Loucy (cell line): ENCODE data around the gene NEK7.

Experiments
- CTCF ChIP-seq: fragments of 200-600 bp; sonication (generic); conservative IDR thresholded peaks from 2 replicates; pipeline ENCODE4 v1.5.1; 2014; ENCODE audit warnings: mild to moderate bottlenecking, antibody characterized with exemption, low read length
- EZH2phosphoT487 ChIP-seq: fragments of 200-600 bp; IDR thresholded peaks from 2 replicates; pipeline ENCODE4 v1.6.1; 2018; ENCODE audit warnings: antibody characterized with exemption, mild to moderate bottlenecking, moderate library complexity, borderline replicate concordance

- TF ChIP-seq CTCF: no peak
- no peak for TF ChIP-seq EZH2phosphoT487
These were observed 204.5 kb downstream of the NEK7 start for GRCh38 chr1:198361237-198361767.
